Stimulated activated naive CD8-positive, alpha-beta T cell treated with anti-CD3 and anti-CD28 coated beads, Interleukin-15, Interleukin-2, amounts not matched to agents 100 ng/mL and 50 ng/mL, for 24 hours (primary cell): ENCODE data around the gene AGPAT2.

Experiments used
- H3K27ac Mint-ChIP-seq: one replicate; pipeline ENCODE4 v1.8.0; 2021; ENCODE audit warnings: mild to moderate bottlenecking, mixed read lengths
- H3K27me3 Mint-ChIP-seq: one replicate; pipeline ENCODE4 v1.8.0; 2021; ENCODE audit warnings: mixed read lengths
- H3K36me3 Mint-ChIP-seq: one replicate; pipeline ENCODE4 v1.8.0; 2021; ENCODE audit warnings: low read depth, mixed read lengths
- H3K4me1 Mint-ChIP-seq: one replicate; pipeline ENCODE4 v1.8.0; 2021; ENCODE audit warnings: low read depth, mixed read lengths
- H3K4me3 Mint-ChIP-seq: one replicate; pipeline ENCODE4 v1.8.0; 2021; ENCODE audit warnings: mild to moderate bottlenecking, mixed read lengths
- H3K9me3 Mint-ChIP-seq: one replicate; pipeline ENCODE4 v1.8.0; 2021; ENCODE audit warnings: mixed read lengths

The AGPAT2 gene

DNA sequence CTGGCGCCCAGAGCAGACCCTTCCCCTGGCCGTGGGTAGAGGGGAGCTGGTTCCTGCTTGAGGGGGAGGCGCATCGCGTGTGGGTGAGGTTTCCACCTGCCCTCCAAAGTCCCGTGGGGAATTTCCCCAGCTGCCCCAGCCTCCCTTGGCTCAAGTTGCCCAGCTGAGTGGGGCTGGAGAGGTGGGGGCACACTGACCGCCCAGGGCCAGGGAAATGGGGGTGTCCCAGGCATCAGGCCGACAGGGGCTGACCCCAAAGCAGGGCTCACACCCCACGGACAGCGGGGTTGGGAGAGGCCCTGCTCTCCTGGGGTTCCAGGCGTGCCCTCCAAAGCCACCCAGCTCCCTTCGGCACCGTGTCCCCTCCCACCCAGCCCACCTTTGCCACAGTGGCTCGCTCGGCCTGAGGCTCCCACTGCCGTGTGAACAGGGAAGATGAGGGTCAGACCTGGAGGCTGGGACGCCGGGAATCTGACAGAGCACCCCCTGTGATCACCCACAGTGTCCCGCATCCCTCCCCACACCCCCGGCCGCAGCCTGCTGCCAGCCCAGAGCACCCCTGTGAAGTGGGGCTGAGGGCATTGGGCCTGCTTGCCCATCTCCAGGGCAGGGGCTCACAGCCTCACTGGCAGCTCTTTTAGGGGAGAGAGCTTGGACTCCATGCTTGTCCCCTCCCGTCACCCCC, 25.5 kb downstream of the AGPAT2 start:
- H3K4me3 Mint-ChIP-seq = no peak overlapping the region
- H3K4me1 Mint-ChIP-seq = peaks cover 10% of the 10 kb centered on the region
- H3K27me3 Mint-ChIP-seq = peaks cover 16% of the 10 kb centered on the region
- H3K9me3 Mint-ChIP-seq = no peaks in the 10 kb centered on the region
- no peaks in the 10 kb centered on the region for H3K36me3 Mint-ChIP-seq
- H3K27ac Mint-ChIP-seq = no peak overlapping the region

- Mint-ChIP-seq H3K4me3 (no peak overlapping the region), H3K36me3 (no peaks in the 10 kb centered on the region), H3K9me3 (no peaks in the 10 kb centered on the region), H3K27ac (no peak overlapping the region), H3K27me3 (peaks cover 22% of the 10 kb centered on the region), H3K4me1 (peaks cover 13% of the 10 kb centered on the region)
Measured at GRCh38 chr9:136660971-136661550, 26.2 kb downstream of the AGPAT2 start.

DNA sequence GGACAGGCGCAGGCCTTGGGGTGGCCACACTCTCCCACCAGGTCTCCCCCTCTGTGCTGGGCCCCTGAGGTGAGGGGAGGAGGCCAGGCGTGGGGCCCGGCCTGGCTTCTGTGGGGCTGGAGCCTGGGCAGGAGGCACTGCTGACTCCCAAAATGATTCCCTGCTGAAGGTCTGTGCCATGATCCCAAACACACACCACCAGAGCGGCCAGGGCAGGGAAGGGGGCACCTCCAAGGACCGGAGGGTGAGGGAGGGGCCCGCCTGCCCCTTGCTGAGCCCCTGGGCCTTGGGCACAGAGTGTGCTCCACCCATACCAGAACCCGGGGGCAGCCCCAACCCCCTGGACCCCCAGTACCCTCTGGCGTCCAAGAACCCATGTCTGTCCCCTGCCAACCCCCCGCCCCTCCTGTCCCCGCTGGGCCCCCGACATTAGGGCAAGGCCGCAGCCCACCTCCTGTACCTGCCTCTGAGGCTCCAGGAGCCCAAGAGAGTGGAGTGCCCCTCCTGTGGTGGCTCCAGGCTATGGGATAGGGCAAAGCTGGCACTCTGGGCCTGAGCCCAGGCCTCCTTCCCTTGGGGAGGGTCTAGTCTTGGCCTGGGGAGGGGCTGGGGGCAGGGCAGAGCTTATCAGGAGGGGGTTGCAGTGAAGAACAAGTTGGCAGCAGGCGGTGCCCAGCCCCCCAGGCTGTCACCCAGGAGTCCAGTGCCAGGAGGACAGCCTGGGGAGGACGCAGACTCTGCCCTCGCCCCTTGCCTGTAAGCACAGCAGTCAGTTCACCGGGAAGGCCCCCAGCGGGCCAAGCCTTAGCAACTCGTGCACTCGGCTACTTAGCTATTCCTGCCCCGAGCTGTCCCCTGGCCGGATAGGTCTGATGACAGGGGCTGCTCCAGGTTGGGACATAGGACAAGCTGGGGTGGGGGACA, 27.1 kb downstream of the AGPAT2 start:
- Mint-ChIP-seq H3K4me1 (peaks cover 15% of the 10 kb centered on the region), H3K9me3 (no peaks in the 10 kb centered on the region), H3K27ac (no peak overlapping the region), H3K36me3 (no peaks in the 10 kb centered on the region), H3K27me3 (peaks cover 23% of the 10 kb centered on the region), H3K4me3 (no peak overlapping the region)

DNA sequence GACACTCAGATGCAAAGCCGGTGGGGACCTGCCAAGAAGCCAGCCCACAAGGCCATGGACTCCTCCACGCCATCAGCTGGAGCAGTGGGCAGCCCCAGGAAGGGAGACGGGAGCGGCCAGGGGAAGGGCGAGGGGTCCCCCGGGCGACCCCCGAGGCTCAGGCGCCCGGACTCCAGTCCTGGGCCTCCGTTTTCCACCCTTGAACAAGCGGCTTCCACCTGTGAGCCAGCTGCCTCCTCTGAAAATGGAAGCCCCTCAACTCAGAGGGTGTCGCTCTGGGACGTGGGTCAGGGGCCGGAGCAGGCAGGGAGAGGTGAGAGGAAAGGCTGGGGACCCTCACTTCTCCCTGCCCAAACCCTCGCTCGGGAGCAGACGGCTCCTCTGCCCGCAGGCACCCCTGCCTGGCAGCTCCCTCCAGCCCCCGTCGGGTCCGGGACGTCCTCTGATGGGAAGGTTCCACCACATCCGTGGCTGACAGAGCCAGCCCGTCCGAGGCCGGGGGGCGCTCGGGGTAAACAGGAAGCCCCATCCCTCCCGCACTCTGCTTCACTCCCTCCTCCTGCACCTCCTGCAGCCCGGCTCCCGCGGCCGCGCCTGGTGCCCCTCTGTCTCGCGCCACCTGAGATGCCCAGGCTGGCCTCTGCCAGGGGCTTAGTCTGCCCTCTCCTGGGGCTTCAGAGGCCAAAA, 28.3 kb downstream of the AGPAT2 start:
- no peak overlapping the region for H3K4me3 Mint-ChIP-seq

GRCh38 chr9:136657974-136658848, 29.0 kb downstream of the AGPAT2 start:
- H3K4me1 Mint-ChIP-seq = peaks cover 15% of the 10 kb centered on the region
- H3K27ac Mint-ChIP-seq = no peak overlapping the region
- H3K9me3 Mint-ChIP-seq = no peaks in the 10 kb centered on the region
- no peak overlapping the region for H3K4me3 Mint-ChIP-seq
- peaks cover 23% of the 10 kb centered on the region for H3K27me3 Mint-ChIP-seq
- no peaks in the 10 kb centered on the region for H3K36me3 Mint-ChIP-seq

More for the DNA sequence above, 28.3 kb downstream of the AGPAT2 start:
- Mint-ChIP-seq H3K27me3 (peaks cover 23% of the 10 kb centered on the region), H3K4me1 (peaks cover 15% of the 10 kb centered on the region), H3K9me3 (no peaks in the 10 kb centered on the region), H3K27ac (no peak overlapping the region), H3K36me3 (no peaks in the 10 kb centered on the region)

DNA sequence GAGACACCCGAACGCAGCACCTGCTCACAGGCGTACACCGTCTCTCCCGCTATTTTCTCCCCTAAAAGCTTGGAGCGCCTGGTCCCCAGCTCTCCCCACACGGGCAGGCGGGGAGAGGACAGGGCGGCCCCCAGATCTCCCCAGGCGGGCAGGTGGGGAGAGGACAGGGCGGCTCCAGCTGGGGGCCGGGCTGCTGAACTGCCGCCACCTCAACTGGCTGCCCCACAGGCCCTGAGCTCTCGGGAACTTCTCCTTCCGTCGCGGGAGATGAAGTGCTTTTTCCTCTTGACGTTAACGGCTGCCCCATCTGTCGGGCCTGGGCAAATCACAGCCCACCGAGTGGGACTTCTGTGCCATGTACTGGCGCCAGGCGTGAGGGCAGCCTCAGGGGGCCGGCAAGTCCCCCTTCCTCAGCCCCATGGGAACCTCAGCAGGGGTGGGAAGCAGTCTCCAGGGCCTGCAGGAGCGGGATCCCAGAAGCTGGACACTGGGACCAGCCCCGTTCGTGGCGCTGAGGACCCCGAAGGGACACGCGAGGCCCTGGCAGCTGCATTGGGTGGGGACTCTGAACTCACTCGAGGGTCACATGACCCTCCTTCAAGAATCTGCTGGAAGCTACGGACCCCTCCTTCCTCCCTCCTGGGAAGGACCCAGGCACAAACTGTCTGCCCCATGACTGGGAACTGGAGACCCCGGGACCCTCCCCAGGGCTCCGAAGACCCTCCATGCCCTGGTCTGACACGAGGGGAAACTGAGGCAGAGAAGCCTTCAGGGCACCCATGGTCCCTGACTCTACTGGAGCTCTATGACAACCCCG, 30.3 kb downstream of the AGPAT2 start:
- H3K4me3 Mint-ChIP-seq = no peak overlapping the region

GRCh38 chr9:136656183-136656738, 31.0 kb downstream of the AGPAT2 start:
- no peak overlapping the region for H3K27ac Mint-ChIP-seq
- no peak overlapping the region for H3K4me3 Mint-ChIP-seq
- peaks cover 30% of the 10 kb centered on the region for H3K27me3 Mint-ChIP-seq
- H3K36me3 Mint-ChIP-seq = no peaks in the 10 kb centered on the region
- no peaks in the 10 kb centered on the region for H3K9me3 Mint-ChIP-seq
- H3K4me1 Mint-ChIP-seq = peaks cover 15% of the 10 kb centered on the region

More for the DNA sequence above, 30.3 kb downstream of the AGPAT2 start:
- Mint-ChIP-seq H3K4me1 (peaks cover 15% of the 10 kb centered on the region), H3K36me3 (no peaks in the 10 kb centered on the region), H3K9me3 (no peaks in the 10 kb centered on the region), H3K27me3 (peaks cover 30% of the 10 kb centered on the region), H3K27ac (no peak overlapping the region)

DNA sequence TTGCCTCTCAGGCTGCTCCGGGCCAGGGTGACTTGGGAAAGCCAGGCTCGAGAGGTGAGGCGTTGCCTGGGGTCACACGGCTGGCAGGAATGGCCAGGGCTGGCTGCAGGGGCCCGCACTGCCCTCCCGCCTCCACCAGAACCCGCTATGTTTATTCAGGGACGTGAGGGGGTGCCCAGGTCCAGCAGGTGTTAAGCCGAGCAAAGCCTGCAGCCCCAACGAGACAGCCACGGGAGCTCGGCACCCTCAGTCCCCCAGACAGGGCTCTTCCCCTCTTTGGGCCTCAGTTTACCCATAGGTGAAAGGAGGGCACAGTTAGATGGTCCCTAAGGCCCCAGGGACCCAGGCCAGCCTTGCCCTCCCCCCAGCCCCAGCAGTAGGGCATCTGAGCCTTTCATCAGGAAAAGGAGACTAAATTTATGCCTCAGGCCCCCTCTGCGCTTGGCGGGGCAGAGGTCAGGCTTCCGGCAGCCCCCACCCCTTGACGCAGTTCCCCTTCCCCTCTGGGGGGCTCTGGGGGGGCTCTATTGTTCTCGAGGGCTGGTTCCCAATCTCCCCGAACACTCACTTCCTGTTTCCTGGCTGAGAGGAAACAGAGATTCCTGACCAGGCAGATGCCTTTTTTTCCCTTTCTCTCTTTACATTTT, 31.6 kb downstream of the AGPAT2 start:
- Mint-ChIP-seq H3K9me3 (no peaks in the 10 kb centered on the region), H3K27me3 (peaks cover 30% of the 10 kb centered on the region), H3K36me3 (no peaks in the 10 kb centered on the region), H3K4me3 (no peak overlapping the region), H3K4me1 (peaks cover 15% of the 10 kb centered on the region), H3K27ac (no peak overlapping the region)

DNA sequence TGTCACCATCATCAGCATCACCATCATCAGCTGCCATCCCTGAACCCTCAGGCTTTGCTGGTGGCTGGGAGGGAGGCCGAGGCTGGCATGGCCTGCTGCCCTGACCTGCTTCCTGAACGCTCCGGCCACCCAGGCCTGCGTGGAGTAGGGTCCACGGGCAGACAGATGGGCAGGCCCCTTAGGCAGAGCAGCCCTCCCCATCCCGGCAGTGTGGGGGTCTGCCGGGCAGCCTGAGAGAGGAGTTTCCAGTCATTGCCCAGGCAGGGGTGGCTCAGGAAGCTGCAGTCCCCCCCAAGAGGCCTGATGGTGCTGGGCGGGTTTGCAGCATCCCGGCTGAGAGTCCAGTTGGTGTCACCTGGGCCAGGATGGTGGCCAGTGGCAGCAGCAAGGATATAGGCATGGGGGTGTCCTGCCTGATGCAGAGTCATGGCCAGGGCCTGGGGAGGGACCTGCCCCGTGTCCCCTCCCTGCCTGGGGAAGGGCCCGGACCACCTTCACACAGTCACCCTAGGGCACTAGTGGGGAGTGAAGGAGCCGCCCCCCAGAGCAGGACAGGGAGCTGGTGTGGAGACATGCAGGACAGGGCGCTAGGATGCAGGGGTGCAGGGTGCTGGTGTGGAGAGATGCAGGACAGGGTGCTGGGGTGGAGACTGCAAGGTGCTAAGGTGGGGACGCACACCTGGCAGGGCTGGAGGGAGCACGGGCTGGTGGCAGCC, 32.3 kb downstream of the AGPAT2 start:
- no peak overlapping the region for H3K27ac Mint-ChIP-seq
- H3K4me3 Mint-ChIP-seq = no peak overlapping the region
- H3K9me3 Mint-ChIP-seq = no peaks in the 10 kb centered on the region
- peaks cover 30% of the 10 kb centered on the region for H3K27me3 Mint-ChIP-seq
- peaks cover 15% of the 10 kb centered on the region for H3K4me1 Mint-ChIP-seq
- no peaks in the 10 kb centered on the region for H3K36me3 Mint-ChIP-seq

DNA sequence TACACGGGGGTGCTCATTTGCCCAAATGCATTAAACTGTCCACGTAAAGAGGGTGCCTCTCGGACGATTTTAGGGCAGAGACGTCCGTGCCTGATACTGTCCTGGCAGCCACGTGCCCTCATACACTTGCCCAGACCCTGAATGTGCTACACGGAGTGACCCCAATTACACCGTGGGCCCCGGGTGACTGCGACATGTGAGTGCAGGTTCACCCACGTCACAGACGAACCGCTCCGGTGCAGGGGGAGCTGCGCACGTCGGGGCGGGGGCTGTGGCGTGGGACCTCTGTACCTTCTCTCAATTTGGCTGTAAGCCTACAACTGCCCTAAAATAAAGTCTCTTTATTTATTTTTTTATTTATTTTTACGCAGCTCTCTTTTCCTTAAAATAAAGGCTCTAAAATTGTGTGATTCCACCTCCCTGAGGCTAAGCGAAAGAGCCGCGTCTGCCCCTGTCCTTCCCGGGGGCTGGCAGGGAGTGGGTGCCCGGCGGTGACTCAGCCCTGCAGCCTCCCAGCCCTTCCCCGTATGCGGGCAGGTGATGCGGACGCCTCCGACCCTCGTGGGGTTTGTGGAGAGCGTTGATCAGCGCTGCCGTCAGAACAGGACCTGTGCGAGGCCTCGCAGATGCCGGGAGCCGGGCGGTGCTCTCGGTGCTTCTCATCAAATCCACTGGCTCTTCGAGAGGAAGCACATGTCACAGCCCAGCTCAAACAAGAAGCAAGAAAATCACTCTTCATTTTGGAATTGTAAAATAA, 33.8 kb downstream of the AGPAT2 start:
- no peak overlapping the region for H3K4me3 Mint-ChIP-seq
- H3K27me3 Mint-ChIP-seq = peaks cover 31% of the 10 kb centered on the region
- no peaks in the 10 kb centered on the region for H3K9me3 Mint-ChIP-seq
- no peak overlapping the region for H3K27ac Mint-ChIP-seq
- H3K36me3 Mint-ChIP-seq = no peaks in the 10 kb centered on the region
- peaks cover 13% of the 10 kb centered on the region for H3K4me1 Mint-ChIP-seq

- Mint-ChIP-seq H3K27ac (no peak overlapping the region), H3K4me1 (peaks cover 5% of the 10 kb centered on the region), H3K4me3 (no peak overlapping the region), H3K36me3 (no peaks in the 10 kb centered on the region), H3K9me3 (no peaks in the 10 kb centered on the region), H3K27me3 (peaks cover 23% of the 10 kb centered on the region)
Measured at GRCh38 chr9:136651860-136652259, 35.4 kb downstream of the AGPAT2 start.

GRCh38 chr9:136650648-136651047, 36.6 kb downstream of the AGPAT2 start:
- peaks cover 15% of the 10 kb centered on the region for H3K27me3 Mint-ChIP-seq
- H3K4me1 Mint-ChIP-seq = no peaks in the 10 kb centered on the region
- no peaks in the 10 kb centered on the region for H3K36me3 Mint-ChIP-seq
- H3K27ac Mint-ChIP-seq = no peak overlapping the region
- H3K4me3 Mint-ChIP-seq = no peak overlapping the region
- no peaks in the 10 kb centered on the region for H3K9me3 Mint-ChIP-seq
